GM21825 (cell line): ENCODE results near the gene ABCA7.

Experiments used
- ATAC-seq: cut with Tn5 transposase; IDR thresholded peaks from one replicate; pipeline ENCODE4 v1.9.1; 2021; ENCODE audit warnings: mild to moderate bottlenecking, moderate library complexity; ENCODE audit not compliant: unreplicated experiment

The ABCA7 gene, protein sequence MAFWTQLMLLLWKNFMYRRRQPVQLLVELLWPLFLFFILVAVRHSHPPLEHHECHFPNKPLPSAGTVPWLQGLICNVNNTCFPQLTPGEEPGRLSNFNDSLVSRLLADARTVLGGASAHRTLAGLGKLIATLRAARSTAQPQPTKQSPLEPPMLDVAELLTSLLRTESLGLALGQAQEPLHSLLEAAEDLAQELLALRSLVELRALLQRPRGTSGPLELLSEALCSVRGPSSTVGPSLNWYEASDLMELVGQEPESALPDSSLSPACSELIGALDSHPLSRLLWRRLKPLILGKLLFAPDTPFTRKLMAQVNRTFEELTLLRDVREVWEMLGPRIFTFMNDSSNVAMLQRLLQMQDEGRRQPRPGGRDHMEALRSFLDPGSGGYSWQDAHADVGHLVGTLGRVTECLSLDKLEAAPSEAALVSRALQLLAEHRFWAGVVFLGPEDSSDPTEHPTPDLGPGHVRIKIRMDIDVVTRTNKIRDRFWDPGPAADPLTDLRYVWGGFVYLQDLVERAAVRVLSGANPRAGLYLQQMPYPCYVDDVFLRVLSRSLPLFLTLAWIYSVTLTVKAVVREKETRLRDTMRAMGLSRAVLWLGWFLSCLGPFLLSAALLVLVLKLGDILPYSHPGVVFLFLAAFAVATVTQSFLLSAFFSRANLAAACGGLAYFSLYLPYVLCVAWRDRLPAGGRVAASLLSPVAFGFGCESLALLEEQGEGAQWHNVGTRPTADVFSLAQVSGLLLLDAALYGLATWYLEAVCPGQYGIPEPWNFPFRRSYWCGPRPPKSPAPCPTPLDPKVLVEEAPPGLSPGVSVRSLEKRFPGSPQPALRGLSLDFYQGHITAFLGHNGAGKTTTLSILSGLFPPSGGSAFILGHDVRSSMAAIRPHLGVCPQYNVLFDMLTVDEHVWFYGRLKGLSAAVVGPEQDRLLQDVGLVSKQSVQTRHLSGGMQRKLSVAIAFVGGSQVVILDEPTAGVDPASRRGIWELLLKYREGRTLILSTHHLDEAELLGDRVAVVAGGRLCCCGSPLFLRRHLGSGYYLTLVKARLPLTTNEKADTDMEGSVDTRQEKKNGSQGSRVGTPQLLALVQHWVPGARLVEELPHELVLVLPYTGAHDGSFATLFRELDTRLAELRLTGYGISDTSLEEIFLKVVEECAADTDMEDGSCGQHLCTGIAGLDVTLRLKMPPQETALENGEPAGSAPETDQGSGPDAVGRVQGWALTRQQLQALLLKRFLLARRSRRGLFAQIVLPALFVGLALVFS (N-terminal part only)

DNA sequence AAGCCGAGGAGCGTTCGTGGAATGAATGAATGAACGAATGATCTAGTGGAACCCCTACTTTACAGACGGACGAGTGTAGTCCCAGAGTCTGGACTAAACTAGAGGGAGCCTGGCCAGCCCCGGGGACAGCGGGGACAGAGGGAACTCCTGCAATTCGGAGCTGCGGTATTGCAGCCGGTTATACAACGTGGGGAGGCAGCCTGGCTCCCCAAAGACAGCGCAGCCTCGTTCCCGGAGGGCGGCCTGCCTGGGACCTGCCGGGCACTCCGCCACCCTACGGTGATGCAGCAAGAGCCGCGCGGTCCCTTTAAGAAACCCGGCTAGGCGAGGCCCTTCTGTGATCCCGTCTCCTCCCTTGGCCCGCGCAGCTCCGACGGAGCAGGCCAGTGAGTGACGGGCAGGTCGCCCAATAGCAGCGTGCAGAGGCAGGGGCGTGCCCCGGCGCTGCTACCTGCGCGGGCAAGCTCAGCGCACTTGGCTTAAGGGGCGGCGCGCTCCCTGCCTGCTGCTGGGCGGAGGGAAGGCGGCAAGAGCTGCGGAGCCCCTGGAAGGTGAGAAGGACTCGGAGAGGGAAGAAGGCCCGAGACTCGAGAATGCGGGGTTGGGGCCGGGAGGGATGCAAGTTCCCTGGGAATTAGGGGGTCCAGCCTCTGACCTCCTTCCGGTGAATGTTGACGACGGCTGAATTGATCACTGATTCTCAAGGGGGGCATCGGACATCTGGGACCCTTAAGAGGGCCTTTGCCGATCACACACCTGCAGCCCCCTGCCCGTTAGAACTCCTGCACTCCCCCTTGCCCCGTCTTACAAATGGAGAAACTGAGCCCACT lies at the start of gene ABCA7:
TSS of gene ABCA7 (plus strand) at position 462 of the 830 bp plus-strand sequence. CDS start 1,255 bp downstream, outside the sequence.
- ATAC-seq, result peak; percentile 64

DNA sequence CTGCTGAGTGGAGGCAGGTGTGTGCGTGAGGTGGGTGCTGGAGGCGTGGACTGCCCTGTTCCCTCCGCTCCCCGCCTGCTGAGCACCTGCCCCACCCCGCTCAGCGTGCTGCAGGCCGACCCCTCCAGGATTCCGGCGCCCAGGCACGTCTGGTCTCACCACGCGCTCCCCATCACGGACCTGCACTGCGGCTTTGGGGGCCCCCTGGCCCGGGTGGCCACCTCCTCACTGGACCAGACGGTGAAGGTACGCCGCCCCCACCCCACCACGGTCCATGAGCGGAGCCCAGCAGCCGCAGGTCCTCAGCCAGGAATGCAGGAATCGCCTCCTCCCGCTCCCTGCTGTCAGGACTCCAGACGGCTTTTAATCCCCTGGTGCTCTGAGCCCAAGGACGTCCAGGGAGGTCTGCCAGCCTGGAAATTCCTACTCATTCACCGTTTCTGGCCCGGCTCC lies 49.8 kb upstream of the ABCA7 start:
- ATAC-seq, result no peak

DNA sequence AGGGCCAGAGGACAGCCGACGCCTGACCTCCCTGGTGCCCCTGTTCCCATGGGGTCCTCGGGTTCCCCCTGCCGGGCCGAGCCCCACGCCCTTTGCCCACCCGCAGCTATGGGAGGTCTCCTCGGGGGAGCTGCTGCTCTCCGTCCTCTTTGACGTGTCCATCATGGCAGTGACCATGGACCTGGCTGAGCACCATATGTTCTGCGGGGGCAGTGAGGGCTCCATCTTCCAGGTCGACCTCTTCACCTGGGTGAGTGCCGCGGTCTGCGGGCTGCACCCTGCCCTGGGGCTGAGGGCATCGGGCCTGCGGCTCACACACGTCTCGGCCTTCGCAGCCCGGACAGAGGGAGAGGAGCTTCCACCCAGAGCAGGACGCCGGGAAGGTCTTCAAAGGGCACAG lies 49.2 kb upstream of the ABCA7 start:
- ATAC-seq, result no peak

DNA sequence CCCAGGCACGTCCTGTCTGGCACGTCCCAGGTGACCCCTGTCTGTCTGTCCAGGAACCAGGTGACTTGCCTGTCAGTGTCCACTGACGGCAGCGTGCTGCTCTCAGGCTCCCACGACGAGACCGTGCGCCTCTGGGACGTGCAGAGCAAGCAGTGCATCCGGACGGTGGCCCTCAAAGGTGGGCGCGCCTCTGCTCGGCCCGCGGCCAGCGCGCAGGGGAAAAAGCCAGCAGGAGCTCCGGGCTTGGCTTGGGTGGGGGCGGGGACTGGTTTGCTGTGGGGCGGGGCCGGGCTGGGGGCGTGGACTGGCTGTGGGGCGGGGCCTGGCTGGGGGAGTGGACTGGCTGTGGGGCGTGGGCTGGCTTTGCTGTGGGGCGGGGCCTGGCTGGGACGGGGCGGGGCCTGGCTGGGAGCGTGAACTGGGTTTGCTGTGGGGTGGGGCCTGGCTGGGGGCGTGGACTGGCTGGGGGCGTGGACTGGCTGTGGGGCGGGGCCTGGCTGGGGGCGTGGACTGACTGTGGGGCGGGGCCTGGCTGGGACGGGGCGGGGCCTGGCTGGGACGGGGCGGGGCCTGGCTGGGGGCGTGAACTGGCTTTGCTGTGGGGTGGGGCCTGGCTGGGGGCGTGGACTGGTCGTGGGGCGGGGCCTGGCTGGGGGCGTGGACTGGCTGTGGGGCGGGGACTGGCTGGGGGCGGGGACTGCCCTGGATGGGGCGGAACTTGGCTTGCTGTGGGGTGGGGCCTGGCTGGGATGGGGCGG lies 48.6 kb upstream of the ABCA7 start:
- ATAC-seq, result no peak

DNA sequence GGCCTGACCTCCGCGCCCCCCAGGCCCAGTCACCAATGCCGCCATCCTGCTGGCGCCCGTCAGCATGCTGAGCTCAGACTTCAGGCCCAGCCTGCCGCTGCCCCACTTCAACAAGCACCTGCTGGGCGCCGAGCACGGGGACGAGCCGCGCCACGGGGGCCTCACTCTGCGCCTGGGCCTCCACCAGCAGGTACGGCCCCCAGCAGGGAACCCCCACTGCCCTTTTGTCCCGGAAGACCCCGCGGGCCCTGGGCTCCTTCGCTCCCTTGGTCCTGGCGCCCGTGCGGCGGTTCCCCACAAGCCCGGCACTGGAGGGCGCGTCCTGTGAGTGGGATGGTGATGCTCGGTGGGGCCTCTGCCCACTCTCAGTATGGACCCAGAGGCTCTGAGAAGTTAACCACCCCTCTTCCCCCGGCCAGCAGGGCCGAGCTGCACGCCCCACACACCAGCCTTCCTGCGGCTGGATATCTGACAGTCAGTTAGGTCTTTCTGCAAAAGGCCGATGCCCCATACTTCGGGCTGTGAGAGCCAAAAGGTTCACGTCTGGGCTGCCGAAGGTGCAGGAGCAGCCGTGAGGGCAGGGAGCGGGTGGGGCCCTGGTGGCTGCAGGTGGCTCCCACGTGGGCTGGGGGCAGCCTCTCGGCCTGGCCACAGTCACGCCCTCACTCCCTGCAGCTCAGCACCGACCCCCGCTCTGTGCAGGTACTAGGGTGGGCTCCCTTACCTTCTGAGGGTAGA lies 47.8 kb upstream of the ABCA7 start:
- ATAC-seq, result no peak

DNA sequence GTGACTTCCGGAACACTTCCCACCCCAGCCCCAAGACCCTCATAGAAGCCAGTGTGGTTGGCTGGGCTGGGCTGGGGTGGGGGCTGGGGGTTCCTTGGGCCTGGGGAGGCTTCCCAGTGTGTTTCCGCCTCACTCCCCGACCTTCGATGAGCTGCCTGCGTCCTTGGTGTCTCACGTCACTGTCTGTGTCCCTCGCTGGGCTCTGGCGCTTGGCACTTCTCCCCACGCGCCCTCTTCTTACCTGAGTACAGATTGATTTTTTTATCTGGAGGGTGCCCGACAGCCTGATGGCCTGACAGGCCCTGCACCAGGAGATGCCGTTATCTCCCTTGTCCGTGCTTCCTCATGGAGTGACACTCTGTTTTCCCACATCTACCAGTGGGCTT lies 47.2 kb upstream of the ABCA7 start:
- no peak for ATAC-seq

DNA sequence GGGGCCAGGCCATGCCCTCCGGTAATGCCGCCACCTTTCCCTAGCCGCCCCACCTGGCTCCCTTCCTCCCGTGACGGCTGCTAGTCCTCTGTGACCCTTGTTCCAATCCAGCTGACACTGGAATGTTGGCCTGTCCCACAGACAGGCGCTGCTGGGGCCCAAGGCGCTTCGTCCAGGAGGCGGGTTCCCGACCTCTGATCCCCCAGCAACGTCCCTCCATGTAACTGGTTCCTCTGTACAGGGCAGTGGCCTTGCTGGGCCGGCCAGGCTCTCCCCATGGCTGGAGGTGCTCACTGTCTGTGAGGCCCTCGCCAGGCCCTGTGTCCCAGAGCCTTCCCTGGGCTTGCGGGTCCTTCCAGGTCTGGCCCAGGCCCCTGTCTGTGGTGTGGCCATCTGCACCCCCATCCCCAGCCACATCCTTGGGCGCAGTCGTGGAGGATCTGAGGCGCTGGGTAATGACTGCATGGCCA lies 46.5 kb upstream of the ABCA7 start:
- no peak for ATAC-seq

DNA sequence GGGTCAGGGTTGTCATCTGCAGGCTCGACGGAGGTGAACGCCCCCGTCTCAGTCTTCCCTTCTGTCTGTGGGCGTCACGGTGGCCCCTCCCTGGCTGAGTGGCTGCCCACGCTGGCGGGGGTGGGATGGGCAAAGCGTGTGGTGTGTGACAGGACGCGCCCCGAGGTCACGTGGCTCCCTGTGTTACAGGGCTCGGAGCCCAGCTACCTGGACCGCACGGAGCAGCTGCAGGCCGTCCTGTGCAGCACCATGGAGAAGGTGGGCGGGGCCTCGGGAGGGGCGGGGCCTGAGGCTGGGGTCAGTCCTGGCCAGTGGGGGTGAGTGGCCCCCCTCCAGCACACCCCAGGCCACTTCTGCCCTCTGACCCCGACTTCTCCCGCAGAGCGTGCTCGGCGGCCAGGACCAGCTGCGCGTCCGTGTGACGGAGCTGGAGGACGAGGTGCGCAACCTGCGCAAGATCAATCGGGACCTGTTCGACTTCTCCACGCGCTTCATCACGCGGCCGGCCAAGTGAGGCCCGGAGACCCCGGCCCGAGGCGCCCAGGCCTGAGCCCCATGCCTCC lies 46.0 kb upstream of the ABCA7 start:
- ATAC-seq, result no peak

DNA sequence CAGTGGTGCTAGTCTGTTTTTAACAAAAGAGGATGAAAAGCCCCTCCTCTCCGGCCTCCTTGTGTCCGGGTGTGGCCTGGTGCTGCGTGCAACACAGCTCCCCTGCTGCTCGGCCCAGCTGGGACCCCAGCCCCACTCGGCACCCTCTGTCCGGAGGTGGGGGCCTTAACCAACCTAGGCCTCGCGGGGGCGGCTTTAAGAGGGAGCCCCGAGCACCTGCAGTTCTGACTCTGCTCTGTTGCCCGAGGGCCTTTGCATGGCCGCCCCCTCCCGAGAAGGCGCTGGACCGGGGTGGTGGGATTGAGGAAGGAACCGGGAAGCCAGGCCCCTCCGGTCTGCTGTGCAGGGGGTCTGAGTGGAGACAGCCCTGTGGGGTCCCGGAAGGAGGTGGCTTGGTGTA lies 45.4 kb upstream of the ABCA7 start:
- ATAC-seq, result no peak

DNA sequence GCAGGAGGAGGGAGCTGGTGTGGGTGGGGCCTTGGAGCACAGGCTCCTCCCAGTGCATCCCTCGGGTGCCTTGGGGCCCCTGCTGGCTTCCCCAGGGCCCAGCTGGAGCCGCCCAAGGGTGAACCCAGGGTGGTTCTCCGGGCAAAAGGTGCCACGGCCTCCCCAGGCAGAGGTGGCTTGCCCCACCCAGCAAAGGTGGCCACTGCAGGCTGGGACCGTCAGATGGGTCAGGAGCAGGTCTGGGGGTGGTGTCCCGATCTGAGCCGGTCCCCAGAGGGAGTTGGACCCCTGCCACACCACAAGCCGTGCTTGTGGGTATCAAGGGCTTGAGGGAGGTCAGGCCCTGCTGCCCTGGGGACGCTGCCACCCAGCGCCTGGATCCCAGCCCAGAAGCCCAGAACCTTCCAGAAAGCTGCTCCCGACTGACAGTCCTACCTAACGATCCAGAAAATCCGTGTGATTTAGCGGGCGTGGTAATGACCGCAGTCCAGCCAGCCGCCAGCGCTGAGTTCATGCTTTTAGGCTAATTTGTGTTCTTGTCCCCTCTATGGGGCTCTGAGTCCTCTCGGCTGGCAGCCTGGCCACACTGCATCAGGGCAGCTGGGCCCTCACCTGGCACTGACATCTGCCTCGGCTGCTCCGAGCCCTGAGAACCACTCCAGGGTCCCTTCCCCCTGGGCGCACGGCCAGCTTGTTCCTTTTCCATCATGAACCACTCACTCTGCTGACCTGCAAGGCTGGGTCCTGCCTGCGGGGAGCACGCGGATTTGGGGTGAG lies 44.7 kb upstream of the ABCA7 start:
- ATAC-seq, result no peak

DNA sequence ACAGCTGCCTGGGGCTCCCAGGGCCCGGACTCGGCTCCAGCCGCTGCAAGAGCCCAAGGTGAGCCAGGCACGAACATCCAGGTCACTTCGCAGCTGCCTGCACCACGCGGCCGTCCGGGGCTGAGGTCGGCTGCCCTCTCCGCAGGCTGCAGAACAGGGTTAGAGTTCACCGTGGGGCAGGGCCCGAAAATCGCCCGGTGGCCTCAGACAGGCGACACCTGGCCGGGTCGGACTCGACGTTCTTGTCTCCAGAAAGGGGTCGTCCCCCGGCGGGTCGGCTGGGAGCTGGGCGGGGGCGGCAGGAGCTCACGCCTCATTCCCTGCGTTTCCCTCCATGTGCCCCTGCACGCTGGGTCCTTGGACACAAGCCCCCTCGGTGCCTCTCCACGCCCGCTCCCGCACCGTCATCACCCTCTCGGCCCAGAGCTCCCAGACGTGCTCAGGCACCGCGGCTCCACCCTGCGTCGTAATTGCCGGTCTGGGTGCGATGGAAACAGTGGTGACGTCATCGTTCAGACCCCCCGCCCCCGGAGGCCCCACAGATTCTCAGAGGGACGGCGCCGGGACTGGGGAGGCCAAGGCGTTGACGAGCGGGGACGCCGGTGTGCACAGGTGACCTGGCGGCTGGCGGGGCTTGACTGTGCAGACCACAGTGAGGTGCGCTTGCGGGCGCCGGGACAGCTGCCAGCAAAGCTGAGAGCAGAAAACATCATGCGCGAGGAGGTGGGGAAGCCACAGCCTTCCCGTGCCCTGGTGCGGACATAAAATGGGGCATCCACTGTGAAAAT lies 43.7 kb upstream of the ABCA7 start:
- no peak for ATAC-seq

DNA sequence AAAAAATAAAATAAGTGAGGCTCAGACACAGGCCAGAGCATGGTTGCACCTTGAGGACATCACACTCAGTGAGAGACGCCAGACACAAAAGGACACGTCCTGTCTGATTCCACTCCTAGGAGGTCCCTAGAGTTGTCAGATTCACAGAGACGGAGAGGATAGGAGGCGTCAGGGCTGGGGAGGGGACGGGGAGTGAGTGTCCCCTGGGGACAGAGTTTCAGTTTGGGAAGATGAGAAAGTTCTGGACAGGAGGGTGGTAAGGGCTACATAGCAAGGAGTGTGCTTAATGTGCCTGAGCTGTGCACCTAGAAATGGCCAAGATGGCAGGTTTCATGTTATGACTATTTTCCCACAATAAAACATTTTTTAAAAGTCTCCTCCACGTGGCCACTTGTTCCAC lies 41.8 kb upstream of the ABCA7 start:
- no peak for ATAC-seq

DNA sequence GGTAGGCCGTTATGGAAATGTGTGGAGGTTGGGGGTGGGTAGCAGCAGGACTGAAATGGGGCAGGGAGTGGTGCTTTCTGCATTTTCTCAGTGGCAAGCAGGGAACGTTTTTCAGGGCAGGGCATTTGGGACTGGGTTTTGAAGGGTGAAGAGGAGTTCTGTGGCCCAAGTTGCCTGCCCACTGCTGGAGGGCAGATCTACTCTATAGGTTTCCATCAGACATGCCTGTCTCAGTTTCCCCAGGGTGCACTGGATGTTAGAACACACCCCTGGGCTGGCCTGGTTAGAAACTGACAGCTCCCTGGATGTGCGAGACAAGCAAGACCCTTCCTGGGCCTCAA lies 40.6 kb upstream of the ABCA7 start:
- no peak for ATAC-seq

DNA sequence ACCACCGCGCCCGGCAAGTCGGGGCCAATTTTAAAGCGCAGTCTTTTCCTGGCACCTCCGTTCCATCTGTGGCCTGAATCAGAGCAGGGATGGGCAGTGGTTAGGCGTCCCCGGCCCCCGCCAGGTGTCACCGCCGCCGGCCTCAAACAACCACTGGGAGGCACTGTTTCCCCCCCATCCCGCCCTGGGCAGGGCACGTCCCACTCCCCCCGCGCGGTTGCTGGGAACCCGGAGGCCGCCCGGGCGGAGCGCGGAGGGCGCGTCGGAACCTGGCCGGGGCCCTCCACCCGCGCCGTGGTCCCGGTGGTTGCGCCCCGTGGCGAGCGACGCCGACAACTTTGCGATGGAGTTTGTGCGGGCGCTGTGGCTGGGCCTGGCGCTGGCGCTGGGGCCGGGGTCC lies 39.8 kb upstream of the ABCA7 start, which contains the start of gene GRIN3B:
TSS of gene GRIN3B (plus strand) at position 325 of the 400 bp plus-strand sequence. CDS start at position 344, 19 bp downstream.
- no peak for ATAC-seq

DNA sequence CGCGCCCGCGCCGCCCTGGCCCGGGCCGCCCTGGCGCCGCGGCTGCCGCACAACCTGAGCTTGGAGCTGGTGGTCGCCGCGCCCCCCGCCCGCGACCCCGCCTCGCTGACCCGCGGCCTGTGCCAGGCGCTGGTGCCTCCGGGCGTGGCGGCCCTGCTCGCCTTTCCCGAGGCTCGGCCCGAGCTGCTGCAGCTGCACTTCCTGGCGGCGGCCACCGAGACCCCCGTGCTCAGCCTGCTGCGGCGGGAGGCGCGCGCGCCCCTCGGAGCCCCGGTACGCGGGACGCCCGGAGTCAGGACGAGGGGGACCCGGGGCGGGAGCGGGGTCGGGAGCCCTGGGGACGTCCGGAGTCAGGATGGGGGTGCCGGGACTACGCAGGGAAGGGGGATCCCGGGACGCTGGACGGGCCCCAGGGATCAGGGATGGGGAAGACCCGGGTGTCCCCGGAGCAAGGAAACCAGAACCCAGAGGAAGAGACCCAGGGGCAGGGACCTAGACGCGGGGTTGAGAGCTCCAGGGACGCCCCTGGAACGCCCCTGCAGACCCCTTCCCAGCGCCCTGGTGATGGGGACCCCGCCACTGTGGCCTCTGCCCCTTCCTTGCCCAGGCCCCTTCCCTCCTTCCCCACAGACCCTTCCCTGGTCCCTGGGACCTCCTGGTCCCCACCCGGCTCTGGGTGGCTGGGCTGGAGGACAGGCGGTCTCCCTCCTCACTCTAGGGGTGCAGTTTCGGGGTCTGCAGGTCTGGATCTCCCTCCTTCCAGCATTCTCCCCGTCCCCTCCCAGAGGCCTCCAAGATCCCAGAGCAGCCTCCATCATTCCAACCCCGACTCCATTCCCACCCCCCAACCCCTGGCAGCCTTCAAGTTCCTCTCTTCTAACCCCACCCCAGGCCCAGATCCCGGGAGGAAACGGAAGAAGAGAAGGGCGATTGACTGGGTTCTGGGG lies 39.0 kb upstream of the ABCA7 start:
- no peak for ATAC-seq
